NCI-H1417 (cell line): Measurements from ENCODE around the gene SCGB1D2.

Experiments used
- DNase-seq, 3 experiments: peaks; one replicate each; lab custom pipeline; 2025; lab: John Stamatoyannopoulos, UW

The SCGB1D2 gene

GRCh38 chr11:62260261-62260953, 18.4 kb downstream of the SCGB1D2 start:
- DNase-seq, result peak in 2 of 3 experiments; percentile 21 to 77

GRCh38 chr11:62264004-62264403, 22.0 kb downstream of the SCGB1D2 start:
- no peak for DNase-seq

- DNase-seq, result no peak
These were observed 24.5 kb downstream of the SCGB1D2 start for GRCh38 chr11:62266558-62266957.

GRCh38 chr11:62267050-62267449, 25.0 kb downstream of the SCGB1D2 start:
- no peak for DNase-seq

- DNase-seq, result no peak
These were observed 25.5 kb downstream of the SCGB1D2 start for GRCh38 chr11:62267576-62267975.

GRCh38 chr11:62269654-62270278, 27.7 kb downstream of the SCGB1D2 start, which contains the start of gene SCGB2A2:
SCGB2A2 (plus strand) TSS chr11:62270158; CDS start chr11:62270217, 59 bp downstream.
- peak in 2 of 3 experiments; percentile 6 to 40 for DNase-seq

- DNase-seq, result no peak
These were observed 31.2 kb downstream of the SCGB1D2 start for GRCh38 chr11:62273284-62273683.

GRCh38 chr11:62273789-62274275, 31.8 kb downstream of the SCGB1D2 start:
- DNase-seq, result peak in 2 of 3 experiments; percentile 5 to 13

GRCh38 chr11:62280452-62280851, 38.4 kb downstream of the SCGB1D2 start:
- DNase-seq, result no peak
